ENCODE results near the gene B3GLCT. TPM values are rescaled to one million over a fixed set of nuclear protein-coding genes. Genes with fewer than 3 reads are reported as not detected.
"Not testable (repeated sequence)": the region's sequence is repeated elsewhere in the genome, so short reads cannot be mapped to it uniquely, and the experiment has no call there.

Gene B3GLCT
- total RNA-seq, 1 experiment from 2014 or later, result 18.3 TPM

DNA sequence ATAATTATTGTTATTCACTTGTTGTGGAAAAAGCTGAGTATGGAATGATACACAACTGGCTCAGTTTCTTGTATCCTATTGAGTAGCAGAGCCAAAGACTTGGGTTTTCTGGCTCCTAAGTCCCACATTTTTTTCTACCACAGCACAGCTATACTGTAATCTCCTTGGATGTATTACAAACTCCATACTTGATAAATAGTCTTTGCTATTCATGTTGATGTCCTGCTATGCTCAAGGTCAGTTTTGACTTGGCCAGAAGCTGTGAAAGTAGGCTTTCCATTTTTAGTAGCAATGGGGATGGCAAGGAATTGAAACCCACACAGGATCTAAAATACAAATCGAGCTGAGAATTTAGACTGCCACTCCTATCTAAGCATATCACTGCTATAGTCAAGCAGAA, 79.1 kb downstream of the B3GLCT start:
- no peak for DNase-seq (ENCODE audit: low read depth)

DNA sequence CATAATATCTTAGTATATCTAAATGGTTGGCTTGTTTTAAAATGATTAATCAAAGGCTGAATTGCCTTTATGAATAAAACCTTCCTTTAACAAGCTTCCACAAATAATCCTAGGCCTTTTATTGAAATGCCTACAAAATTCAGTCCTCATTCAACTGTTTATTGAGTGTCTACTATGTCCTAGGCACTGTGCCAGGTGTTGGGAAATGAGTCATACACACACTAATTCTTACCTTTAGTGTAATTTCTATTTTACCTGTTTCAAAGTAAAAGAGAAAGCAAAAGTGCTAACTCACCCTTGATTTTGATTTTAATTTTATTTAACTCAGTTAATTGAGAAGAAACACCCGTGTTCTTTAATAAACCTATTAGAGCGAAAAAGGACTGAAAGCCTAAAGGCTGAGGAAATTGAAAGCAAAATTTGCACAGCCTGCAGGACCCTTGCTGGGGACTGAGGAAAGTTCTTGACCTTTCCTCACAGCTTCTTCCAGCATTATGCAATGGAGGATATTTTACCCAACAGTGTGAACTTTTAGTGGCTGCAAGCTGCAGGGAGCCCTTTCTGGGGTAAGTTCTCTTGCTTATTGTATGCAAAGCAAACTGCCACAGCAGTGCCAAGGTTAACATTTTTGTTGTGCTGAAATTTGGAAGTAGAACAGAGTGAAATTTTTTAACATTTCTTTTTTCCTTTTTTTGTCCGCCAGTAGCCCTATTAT, 83.1 kb downstream of the B3GLCT start:
- DNase-seq (ENCODE audit: low read depth), result no peak

DNA sequence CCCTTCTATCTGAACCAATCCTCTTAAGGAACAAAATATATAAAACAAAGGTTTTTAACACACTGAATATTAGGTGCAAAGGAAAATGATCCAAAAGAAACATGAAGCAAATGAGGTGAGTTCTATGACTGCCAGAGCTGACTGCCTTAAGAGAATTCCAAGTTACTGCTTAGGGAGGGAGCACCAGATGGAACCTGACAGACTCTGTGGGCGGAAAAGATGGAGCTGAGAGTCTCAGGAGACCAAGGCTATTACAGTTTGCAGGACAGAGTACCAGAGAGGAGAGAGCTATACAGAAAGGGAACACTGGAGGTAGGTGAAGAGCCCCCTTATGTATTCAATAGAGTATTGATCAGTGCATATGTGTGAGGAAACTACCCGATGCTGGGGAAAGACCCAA, 87.2 kb downstream of the B3GLCT start:
- no peak for DNase-seq (ENCODE audit: low read depth)

DNA sequence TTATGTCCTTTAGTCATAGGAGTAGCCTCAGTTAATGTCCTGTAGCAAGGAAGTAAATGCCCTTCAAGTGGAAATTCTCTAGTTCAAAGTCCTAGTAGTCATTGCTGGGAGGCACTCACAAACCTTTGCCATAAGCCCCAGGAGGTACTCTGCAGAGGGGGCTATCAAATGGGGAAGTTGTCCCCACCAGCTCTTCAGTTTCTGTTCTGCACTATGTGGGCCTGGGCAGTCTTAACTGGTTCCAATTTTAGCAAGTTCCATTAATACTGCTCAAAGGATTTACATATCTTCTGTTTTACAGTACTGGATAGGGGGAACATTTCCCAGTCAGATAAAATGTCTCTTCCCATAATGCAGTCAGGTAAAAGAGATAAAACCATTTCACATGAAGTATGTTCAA, 101.3 kb downstream of the B3GLCT start:
- DNase-seq (ENCODE audit: low read depth), result no peak

DNA sequence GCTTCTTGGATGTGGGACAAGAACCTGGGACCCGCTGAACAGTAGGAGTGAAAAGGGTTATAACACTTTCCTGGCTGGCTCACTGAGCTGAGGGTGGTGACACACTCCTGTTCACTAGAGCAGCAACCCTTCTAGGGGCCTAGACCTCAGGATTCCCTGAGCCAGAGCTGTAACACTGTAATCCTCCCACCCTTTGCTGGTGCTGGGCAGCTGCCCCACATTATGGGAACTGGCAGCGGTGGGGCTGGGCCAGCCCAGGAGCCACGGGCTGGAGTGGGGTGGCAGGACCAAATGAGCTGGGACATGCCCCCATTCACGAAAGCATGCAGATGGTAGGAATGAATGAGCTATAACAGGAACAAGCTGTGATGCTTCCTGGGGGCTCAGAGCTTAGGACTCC, 110.6 kb downstream of the B3GLCT start:
- DNase-seq (ENCODE audit: low read depth), result no peak

DNA sequence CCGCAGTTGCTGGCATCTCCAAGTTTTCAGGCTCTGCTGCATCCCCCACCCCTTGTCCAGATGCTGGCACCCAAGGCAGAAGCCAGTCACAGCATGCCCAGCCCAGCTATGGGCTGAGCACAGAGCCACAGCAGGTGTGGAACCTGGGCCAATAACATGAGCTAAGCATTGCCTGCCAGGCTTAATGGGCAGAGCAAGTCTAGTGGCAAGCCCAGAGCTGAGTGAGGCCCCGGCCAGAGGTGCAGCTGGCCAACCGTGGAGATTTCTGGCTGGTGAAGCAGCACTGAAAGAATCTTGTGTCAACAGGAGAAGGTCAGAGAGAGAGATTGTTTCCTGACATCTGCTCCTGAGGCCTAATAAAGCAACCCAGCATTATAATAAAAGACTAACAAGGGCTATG, 111.0 kb downstream of the B3GLCT start:
- DNase-seq (ENCODE audit: low read depth), result no peak

DNA sequence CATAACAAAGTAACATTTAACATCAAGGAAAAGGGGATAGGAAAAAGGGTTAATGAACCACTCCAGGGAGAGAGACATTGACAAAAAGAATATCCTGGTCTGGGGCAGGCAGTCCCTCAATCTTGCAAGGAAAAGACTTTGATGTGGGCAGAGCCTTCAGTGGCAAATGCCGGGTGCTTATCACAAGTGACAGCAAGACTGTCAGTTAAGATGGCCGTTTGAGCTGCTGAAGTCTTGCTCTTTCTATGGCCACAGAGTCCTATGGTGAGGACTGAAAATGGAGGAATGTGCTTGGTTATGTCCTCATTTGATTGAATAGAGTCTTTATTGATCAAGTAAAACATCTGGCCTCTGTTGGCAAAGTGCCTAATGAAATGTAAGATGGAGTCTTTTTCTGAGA, 112.1 kb downstream of the B3GLCT start:
- no peak for DNase-seq (ENCODE audit: low read depth)

DNA sequence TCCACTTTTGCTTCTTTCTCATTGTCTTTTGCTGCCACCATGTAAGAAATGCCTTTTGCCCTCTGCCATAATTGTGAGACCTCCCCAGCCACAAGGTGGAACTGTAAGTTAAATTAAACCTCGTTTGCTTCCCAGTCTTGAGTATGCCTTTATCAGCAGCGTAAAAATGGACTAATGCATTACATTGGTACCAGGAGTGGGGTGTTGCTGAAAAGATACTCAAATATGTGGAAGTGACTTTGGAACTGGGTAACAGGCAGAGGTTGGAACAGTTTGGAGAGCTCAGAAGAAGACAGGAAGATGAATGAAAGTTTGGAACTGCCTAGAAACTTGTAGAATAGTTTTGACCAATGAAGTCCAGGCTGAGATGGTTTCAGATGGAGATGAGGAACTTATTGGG, 115.2 kb downstream of the B3GLCT start:
- no peak for DNase-seq (ENCODE audit: low read depth)

DNA sequence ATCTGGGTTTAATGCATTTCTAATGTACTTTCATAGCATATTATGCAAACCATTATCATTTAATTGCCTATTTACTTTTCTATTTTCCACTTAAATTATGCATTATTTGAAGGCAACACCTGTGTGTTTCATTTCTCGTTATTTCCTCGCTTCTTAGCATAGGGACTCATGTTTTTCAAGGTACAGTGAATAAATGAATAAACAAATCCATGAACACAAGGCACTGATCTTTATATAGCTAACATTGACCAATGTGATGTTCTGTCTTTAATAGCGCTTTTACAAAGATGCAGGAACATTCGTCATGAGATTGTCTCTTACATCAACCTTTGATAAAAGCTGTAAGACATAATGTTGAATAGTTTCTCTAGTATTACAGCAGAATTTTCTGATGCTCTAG, 121.2 kb downstream of the B3GLCT start:
- no peak for DNase-seq (ENCODE audit: low read depth)

DNA sequence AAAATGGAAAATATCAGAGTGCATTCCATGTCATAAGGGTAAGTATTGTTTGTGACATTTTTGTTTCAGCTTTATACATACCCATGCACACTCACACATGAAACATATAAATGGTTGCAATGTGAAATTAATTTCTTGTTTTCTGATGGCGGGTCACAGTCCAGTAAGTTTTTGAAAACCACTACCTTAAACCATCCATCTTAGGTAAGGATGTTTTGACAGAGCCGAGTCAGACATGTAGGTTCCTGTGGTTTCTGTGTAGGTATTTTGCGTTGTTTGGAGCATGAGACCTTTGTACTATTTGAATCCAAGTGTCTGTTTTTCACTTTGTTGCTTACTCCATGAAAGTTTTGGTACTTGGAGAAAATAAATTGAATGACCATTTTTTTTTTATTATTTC, 121.7 kb downstream of the B3GLCT start:
- DNase-seq (ENCODE audit: low read depth), result no peak

DNA sequence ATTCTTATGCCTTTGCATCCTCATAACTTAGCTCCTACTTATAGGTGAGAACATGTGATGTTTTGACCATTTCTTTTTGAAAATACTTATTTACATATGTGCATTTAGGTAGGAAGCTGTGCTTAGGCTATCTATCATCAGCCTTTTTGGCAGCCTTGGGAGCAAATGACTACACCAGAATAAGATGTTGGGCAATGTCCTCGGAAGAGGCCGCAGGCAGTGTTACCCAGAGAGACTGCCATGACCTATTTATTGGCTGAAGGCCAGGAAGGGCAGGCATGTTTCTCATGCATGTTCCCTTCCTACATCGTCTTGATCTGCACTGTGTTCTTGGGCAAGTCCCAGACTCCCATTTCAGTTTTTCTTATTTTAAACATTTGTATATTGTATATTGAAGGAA, 122.3 kb downstream of the B3GLCT start:
- peak; percentile 51 for DNase-seq (ENCODE audit: low read depth)

DNA sequence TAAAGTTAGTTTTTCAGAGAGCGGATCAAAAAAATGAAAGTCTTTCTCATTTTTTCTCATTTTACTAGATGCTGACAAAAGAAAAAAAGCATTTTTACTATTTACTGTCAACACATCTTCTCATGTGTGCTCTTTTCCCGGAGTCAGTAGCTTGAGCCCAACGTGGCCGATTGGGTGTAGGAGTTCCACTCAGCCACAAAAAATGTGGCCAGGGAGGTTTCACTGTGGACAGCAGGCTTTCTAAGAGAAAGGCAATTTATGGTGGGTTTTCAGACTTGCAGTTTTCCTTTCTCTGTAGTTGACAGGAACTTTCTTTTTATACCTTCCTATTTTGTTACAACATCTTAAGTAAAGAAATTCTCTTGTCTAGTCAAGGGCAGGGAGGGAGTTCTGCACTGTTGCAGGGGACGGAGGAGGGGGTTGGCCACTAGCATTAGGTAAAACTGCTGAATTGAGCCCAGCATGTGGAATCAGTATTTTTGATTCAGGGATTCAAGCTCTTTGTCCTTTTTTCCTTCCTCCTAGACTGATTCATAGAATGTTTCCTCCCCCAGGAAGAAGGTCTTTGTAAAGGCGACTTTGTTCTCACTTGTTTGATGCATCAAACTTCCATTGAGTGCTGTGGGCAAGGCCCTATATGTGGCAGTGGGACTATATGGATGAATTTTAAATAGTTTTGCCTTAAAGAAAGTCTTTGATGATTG, 123.1 kb downstream of the B3GLCT start:
- DNase-seq (ENCODE audit: low read depth), result no peak

DNA sequence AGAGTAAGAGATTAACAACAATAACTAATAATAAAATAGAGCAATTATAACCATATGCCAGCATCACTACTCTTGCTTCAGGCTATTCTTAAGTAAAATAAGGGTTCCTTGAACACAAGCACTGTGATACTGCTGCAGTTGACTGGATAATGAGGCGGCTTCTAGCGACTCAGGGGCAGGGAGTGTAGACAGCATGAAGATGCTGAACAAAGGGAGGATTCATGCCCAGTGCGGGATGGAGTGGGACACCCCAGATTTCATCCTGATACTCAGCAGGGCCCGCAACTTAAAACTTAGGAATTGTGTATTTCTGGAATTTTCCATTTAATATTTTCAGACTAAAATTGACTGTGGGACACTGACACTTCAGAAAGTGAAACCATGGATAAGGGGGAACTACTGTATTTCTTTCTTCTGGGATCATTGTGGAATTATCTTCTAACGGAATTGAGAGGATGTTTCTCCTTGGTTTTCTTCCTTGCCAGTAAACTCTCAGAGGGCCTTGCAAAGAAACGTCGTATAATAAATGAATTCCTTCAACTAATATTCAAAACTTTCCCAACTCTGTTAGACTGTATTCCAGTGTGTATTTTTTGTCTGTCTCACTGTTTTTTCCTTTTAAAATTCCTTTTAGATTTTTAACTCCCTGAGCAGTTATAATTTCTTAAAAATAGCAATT, 127.5 kb downstream of the B3GLCT start:
- no peak for DNase-seq (ENCODE audit: low read depth)

DNA sequence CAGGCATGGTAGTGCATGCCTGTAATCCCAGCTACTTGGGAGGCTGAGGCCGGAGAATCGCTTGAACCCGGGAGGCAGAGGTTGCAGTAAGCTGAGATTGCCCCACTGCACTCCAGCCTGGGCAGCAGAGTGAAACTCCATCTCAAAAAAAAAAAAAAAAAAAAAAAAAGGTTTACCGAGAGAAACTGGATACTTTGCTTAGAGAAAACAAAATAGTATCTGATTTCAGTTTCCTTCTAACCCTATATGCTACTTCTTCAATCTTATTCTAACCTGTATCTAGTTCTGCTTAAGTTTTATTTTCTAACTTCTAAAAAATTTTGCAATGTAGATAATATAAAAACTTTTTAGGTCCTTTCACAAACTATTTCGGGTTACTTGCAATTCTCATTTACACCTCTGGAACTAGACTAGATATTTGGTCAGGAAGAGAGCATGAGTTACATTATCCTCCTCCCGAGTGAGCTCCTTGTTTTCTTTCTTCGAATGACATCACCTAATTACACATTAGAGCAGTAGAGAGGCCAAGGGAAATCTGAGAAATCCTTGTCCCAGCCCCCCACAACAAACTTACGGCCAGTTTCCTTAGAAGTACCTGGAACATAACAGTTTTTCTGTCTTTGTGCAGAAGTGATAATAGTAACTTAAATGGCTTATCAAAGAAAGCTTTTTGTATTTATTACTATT, 128.9 kb downstream of the B3GLCT start:
- DNase-seq (ENCODE audit: low read depth), result no peak

DNA sequence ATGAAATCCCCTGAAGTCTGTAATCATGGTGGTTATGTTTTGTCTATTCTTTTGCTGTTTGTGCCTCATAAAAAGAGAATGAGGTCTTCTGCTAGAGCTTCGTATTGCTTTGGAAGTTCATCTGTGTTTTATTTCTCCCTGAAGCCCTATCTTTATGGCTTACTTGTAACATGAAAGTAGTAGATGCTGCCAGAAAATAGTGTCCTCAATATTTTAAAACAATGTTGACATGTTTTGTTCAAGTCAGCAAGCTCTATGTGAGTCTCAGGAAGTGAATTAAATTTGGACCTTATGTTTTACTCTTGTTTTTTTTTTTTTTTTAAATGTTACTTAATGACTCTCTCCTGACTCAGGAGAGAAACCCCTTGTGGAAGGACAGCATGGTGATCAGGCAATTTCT, 130.5 kb downstream of the B3GLCT start:
- DNase-seq (ENCODE audit: low read depth), result no peak

DNA sequence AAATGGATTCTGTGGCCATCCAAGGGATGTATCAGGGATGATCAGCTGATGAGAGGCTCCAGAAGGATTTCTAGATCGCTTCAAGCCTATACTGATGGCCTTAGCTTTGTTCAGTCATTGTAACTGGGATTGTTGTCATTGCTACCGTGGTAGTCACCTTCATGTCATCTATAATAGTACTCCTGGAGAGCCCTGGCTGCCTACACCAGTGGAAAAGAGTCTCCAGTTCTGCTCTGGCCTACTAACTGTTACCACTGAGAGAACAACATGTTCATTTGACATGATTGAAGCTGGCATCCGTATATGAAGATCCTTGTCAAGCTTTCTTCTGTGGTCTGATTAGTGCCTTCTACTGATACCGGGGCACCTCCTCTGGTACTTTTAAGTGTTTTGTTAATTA, 131.3 kb downstream of the B3GLCT start:
- DNase-seq (ENCODE audit: low read depth), result no peak

DNA sequence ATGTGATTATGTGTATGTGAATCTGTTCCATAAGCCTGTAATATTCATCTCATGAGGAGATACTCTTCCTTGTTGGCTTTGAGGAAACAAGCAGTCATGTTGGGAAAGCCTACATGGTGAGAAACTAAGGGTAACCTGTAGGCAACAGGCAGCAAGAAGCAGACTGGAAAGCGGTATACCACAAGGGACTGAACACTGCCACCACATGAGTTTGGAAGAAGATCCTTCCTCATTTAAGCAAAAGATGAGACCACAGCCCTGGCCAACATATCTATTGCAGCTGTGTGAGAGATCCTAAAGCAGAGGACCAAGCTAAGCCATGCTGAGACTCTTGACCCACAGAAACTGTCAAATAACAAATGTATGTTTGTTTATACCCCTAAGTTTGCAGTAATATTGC, 134.8 kb downstream of the B3GLCT start:
- no peak for DNase-seq (ENCODE audit: low read depth)

DNA sequence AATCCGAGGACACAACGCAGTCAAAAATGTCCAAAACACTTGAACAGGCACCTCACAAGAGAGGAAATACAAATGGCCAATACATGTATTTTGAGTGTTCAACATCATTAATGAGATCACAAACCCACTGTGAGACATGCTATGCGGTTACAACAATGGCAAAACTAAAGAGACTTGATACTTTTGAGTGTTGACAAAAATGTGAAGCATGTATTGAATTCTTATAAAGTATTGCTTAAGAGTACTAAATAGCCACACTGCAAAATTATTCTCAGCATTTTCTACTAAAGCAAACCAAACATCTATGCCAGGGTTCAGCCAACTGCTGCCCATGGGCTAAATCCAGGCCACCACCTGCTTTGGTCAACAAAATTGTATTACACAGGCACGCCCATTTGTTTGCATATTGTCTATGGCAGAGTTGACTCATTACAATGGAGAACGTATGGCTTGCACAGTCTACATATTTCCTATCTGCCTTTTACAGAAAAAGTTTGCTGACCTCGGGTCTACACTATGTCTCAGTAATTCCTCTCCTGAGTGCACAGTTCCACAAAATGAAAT, 135.3 kb downstream of the B3GLCT start:
- no peak for DNase-seq (ENCODE audit: low read depth)

DNA sequence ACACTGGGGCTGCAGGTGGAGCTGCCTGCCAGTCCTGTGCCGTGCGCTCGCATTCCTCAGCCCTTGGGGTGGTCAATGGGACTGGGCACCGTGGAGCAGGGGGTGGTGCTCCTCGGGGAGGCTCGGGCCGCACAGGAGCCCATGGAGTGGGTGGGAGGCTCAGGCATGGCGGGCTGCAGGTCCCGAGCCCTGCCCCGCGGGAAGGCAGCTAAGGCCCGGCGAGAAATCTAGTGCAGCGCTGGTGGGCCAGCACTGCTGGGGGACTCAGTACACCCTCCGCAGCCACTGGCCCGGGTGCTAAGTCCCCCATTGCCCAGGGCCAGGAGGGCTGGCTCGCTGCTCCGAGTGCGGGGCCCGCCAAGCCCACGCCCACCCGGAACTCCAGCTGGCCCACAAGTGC, 139.8 kb downstream of the B3GLCT start:
- DNase-seq (ENCODE audit: low read depth), result not testable (repeated sequence)

DNA sequence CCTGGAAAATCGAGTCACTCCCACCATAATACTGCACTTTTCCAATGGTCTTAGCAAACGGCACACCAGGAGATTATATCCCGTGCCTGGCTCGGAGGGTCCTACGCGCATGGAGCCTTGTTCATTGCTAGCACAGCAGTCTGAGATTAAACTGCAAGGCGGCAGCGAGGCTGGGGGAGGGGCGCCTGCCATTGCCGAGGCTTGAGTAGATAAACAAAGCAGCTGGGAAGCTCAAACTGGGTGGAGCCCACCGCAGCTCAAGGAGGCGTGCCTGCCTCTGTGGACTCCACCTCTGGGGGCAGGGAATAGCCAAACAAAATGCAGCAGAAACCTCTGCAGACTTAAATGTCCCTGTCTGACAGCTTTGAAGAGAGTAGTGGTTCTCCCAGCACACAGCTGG, 141.1 kb downstream of the B3GLCT start:
- DNase-seq (ENCODE audit: low read depth), result not testable (repeated sequence)

DNA sequence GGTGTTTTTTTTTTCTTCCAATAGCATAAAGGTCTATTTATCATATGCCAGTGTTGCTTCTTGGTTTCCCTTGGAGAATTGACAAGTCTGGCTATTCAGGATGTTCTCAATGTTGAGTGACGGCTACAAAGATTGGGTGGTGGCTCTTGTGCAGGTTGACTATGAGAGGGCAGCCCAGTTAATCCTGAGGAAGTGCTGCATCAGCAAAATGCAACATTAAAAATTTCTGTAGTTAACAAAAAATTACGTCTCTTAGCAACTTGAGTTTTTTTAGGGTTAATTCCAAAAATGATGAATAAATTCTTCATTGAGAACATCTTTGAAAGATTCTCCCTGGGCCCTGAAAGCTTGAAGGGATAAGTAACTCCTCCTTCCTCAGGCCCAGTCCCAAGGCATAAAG, 147.1 kb downstream of the B3GLCT start:
- DNase-seq (ENCODE audit: low read depth), result no peak

DNA sequence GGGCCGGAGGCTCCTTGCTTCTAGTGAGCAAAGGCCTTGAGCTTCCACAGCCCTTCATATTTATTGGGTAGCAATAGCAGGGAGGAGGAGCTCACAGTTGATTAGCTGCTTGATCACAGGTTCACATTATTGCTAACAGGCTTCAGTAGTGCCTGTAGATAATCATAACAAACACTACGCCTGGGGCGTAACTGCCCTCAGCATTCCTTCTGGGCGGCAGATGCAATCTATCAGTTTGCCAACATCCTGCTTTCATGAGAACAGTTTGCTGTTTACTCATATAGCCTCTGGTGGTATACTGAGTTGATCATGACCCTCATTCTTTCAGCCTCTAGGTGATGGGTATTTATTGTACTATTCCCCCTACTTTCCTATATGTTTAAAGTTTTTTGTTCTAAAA, 149.4 kb downstream of the B3GLCT start:
- DNase-seq (ENCODE audit: low read depth), result peak; percentile 10
